Measurements from ENCODE around the gene MSI1.

Gene MSI1

GRCh38 chr12:120376934-120377572, 8.1 kb upstream of the MSI1 start:
- no peak for DNase-seq (ENCODE audit: low read depth)

GRCh38 chr12:120376416-120376815, 7.5 kb upstream of the MSI1 start:
- DNase-seq (ENCODE audit: low read depth) = no peak

GRCh38 chr12:120376009-120376408, 7.0 kb upstream of the MSI1 start:
- no peak for DNase-seq (ENCODE audit: low read depth)

GRCh38 chr12:120373683-120374082, 4.7 kb upstream of the MSI1 start:
- DNase-seq (ENCODE audit: low read depth) = no peak

GRCh38 chr12:120370343-120371243, 1.6 kb upstream of the MSI1 start:
- no peak for DNase-seq (ENCODE audit: low read depth)

GRCh38 chr12:120369603-120370342, 809 bp upstream of the MSI1 start:
- DNase-seq (ENCODE audit: low read depth) = no peak

- DNase-seq (ENCODE audit: low read depth) = no peak
These were observed 808 bp downstream of the MSI1 start for GRCh38 chr12:120367924-120368788.

- DNase-seq (ENCODE audit: low read depth) = no peak
These were observed 1.6 kb downstream of the MSI1 start for GRCh38 chr12:120367233-120367923.

- no peak for DNase-seq (ENCODE audit: low read depth)
These were observed 2.1 kb downstream of the MSI1 start for GRCh38 chr12:120366845-120367232.

GRCh38 chr12:120366341-120366705, 2.6 kb downstream of the MSI1 start:
- DNase-seq (ENCODE audit: low read depth) = no peak

- no peak for DNase-seq (ENCODE audit: low read depth)
These were observed 3.2 kb downstream of the MSI1 start for GRCh38 chr12:120365675-120366340.

- no peak for DNase-seq (ENCODE audit: low read depth)
These were observed 4.5 kb downstream of the MSI1 start for GRCh38 chr12:120364487-120364886.

GRCh38 chr12:120363274-120363855, 5.6 kb downstream of the MSI1 start:
- DNase-seq (ENCODE audit: low read depth) = no peak

GRCh38 chr12:120362516-120363273, 6.3 kb downstream of the MSI1 start:
- no peak for DNase-seq (ENCODE audit: low read depth)

GRCh38 chr12:120361506-120362208, 7.3 kb downstream of the MSI1 start:
- DNase-seq (ENCODE audit: low read depth) = no peak

- no peak for DNase-seq (ENCODE audit: low read depth)
These were observed 9.8 kb downstream of the MSI1 start for GRCh38 chr12:120359128-120359527.

- DNase-seq (ENCODE audit: low read depth) = no peak
These were observed 10.4 kb downstream of the MSI1 start for GRCh38 chr12:120358412-120359100.

GRCh38 chr12:120357104-120357503, 11.9 kb downstream of the MSI1 start:
- no peak for DNase-seq (ENCODE audit: low read depth)
